WERI-Rb-1 (cell line): ENCODE data around the gene CCDC174.
"Not testable (repeated sequence)": the region's sequence is repeated elsewhere in the genome, so short reads cannot be mapped to it uniquely, and the experiment has no call there.

Experiments used
- DNase-seq: peaks from one replicate; pipeline ENCODE4 v3.0.0-alpha.2; 2020
- H3K27ac ChIP-seq: fragments of 250-450 bp; sonication (Bioruptor Pico); 2 replicates; pipeline ENCODE4 v1.5.1; 2020; ENCODE audit warnings: mild to moderate bottlenecking, moderate library complexity
- H3K27me3 ChIP-seq: fragments of 250-450 bp; sonication (Bioruptor Pico); 2 replicates; pipeline ENCODE4 v1.5.1; 2021; ENCODE audit warnings: mild to moderate bottlenecking, low read depth, moderate library complexity; ENCODE audit not compliant: insufficient read depth, severe bottlenecking
- H3K36me3 ChIP-seq: fragments of 250-450 bp; sonication (Bioruptor Pico); 2 replicates; pipeline ENCODE4 v1.5.1; 2020; ENCODE audit warnings: mild to moderate bottlenecking, moderate library complexity
- H3K4me3 ChIP-seq: 2 replicates; pipeline ENCODE4 v1.5.1; 2011; ENCODE audit warnings: low read depth, mild to moderate bottlenecking, control low read depth, low read length
- H3K9me3 ChIP-seq: fragments of 250-450 bp; sonication (Bioruptor Pico); 2 replicates; pipeline ENCODE4 v1.5.1; 2021; ENCODE audit warnings: mild to moderate bottlenecking, moderate library complexity; ENCODE audit not compliant: severe bottlenecking
- CTCF ChIP-seq: IDR thresholded peaks from 2 replicates; pipeline ENCODE4 v1.5.1; 2011; ENCODE audit warnings: low read depth, mild to moderate bottlenecking, control low read depth, inconsistent platforms, low read length

Gene CCDC174

DNA sequence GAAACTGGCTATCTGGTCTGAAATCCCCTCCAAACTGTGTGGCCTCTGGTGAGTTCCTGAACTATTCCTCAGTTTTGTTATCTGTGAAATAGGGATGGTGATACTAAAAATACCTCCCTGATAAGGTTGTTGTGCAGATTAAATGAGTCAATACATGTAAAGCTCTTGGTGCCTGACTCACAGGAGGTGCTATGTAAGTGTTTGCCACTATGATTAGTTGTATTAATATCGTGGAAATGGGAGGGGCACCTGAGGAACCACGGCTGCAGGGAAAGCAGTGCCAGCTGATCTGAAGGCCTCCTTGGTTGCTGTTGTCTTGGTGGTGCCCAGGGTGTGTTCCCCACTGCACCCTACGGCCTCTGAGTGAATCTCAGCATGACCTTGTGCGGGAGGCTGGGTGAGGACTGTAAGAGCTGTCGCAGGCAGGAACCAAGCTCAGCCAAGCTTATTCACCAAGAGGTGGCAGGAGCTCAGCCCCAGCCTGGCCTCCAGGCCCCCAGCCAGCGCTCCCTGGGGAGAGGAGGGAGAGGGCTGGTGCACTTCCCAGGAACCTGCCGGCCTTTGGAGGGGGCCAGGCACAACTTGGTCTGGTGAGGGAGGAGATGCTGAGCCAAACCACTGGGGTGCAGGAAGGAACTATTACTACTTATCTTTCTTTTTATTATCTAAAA is 44.8 kb upstream of the CCDC174 start:
- H3K27ac ChIP-seq, result no peak overlapping the region
- no peaks in the 10 kb centered on the region for H3K9me3 ChIP-seq
- TF ChIP-seq CTCF, result no peak
- DNase-seq, result no peak
- no peaks in the 10 kb centered on the region for H3K36me3 ChIP-seq
- H3K27me3 ChIP-seq, result no peaks in the 10 kb centered on the region
- H3K4me3 ChIP-seq, result no peak overlapping the region

DNA sequence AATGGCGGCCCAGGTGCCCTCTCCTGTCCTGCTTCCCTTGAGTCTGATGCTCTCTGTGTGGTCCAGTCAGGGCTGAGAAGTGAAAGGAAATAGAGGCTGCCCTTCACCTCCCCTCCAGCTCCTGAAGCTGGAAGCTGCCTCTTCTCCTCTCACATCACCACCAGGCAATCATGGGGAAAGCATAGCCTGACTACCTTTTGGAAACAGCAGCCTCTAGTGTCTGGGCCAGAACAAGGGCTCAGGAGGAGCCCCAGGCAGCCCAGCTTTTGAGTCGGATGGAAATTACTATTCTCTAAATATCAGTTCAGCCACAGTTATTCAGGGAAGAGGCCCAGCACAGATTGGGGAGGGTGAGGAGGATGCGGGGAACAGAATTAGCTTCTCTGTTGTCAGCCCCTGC is 43.3 kb upstream of the CCDC174 start:
- no peaks in the 10 kb centered on the region for H3K36me3 ChIP-seq
- peak; percentile 18; the same call in 1 of the 2 replicates for TF ChIP-seq CTCF
- H3K4me3 ChIP-seq, result no peak overlapping the region
- DNase-seq, result no peak
- H3K27ac ChIP-seq, result no peak overlapping the region
- H3K9me3 ChIP-seq, result no peaks in the 10 kb centered on the region
- no peaks in the 10 kb centered on the region for H3K27me3 ChIP-seq

DNA sequence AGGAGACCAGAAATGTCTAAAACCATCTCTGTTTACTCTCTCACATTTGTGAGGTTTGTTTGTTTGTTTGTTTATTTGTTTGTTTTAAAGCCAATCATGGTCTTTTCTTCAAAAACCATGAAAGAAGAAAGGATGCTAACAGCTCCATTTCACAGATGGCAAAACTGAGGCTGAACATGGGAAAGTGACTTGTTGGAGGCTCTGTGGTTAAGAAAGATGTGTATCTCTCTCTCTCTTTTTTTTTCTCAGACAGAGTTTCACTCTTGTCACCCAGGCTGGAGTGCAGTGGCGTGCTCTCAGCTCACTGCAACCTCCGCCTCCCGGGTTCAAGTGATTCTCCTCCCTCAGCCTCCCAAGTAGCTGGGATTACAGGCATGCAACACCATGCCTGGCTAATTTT is 42.5 kb upstream of the CCDC174 start:
- H3K27me3 ChIP-seq, H3K4me3 ChIP-seq, H3K36me3 ChIP-seq, H3K9me3 ChIP-seq, H3K27ac ChIP-seq, DNase-seq: not testable (repeated sequence)

GRCh38 chr3:14609506-14609905 is 42.1 kb upstream of the CCDC174 start:
- Histone ChIP-seq H3K36me3 (no peaks in the 10 kb centered on the region), H3K9me3 (no peaks in the 10 kb centered on the region), H3K4me3 (no peak overlapping the region), H3K27ac (no peak overlapping the region), H3K27me3 (no peaks in the 10 kb centered on the region)
- no peak for DNase-seq
- TF ChIP-seq CTCF, result no peak

GRCh38 chr3:14609941-14610340 is 41.6 kb upstream of the CCDC174 start:
- no peak for DNase-seq
- H3K9me3 ChIP-seq, result no peaks in the 10 kb centered on the region
- no peaks in the 10 kb centered on the region for H3K27me3 ChIP-seq
- no peak for TF ChIP-seq CTCF
- no peak overlapping the region for H3K27ac ChIP-seq
- H3K4me3 ChIP-seq, result no peak overlapping the region
- H3K36me3 ChIP-seq, result no peaks in the 10 kb centered on the region

GRCh38 chr3:14614189-14614588 is 37.4 kb upstream of the CCDC174 start:
- Histone ChIP-seq H3K27ac (no peak overlapping the region), H3K4me3 (no peak overlapping the region), H3K27me3 (no peaks in the 10 kb centered on the region), H3K9me3 (no peaks in the 10 kb centered on the region), H3K36me3 (no peaks in the 10 kb centered on the region)
- DNase-seq, result no peak
- no peak for TF ChIP-seq CTCF
